MCF 10A (cell line): ENCODE results near the gene F13A1. TPM values are rescaled to one million over a fixed set of nuclear protein-coding genes. Genes with fewer than 3 reads are reported as not detected.

Source experiments
- BruUV-seq: library from RNA; stranded (reverse); fragments of 400-500 nt; replicated peaks from 2 replicates; lab custom pipeline; 2021; lab: Mats Ljungman, UMichigan
- CTCF ChIA-PET: fragments of 300-600 bp; sonication (Branson Sonifier 250); formaldehyde crosslinking; extraction: SDS; loops from one replicate; lab custom pipeline; 2021; ENCODE audit warnings: antibody characterized with exemption, inconsistent platforms; lab: Yijun Ruan, JAX
- POLR2A ChIA-PET: fragments of 300-600, 350-650 bp; sonication (Branson Sonifier 250); formaldehyde crosslinking; extraction: SDS; loops from one replicate; lab custom pipeline; 2020; ENCODE audit warnings: antibody characterized with exemption, inconsistent platforms; lab: Yijun Ruan, JAX
- DNase-seq: peaks from one replicate; pipeline ENCODE4 v3.0.0-alpha.2; 2018; ENCODE audit not compliant: unreplicated experiment
- H3K27ac Mint-ChIP-seq: one replicate; pipeline ENCODE4 v1.8.0; 2022; ENCODE audit warnings: mild to moderate bottlenecking, low read depth, mixed read lengths; ENCODE audit not compliant: unreplicated experiment
- H3K27me3 Mint-ChIP-seq: one replicate; pipeline ENCODE4 v1.8.0; 2022; ENCODE audit warnings: mixed read lengths; ENCODE audit not compliant: insufficient read depth, unreplicated experiment
- H3K36me3 Mint-ChIP-seq: one replicate; pipeline ENCODE4 v1.8.0; 2022; ENCODE audit warnings: mild to moderate bottlenecking, moderate library complexity, mixed read lengths; ENCODE audit not compliant: insufficient read depth, unreplicated experiment
- H3K4me1 Mint-ChIP-seq: one replicate; pipeline ENCODE4 v1.8.0; 2022; ENCODE audit warnings: mixed read lengths; ENCODE audit not compliant: insufficient read depth, unreplicated experiment
- H3K4me3 Mint-ChIP-seq: one replicate; pipeline ENCODE4 v1.8.0; 2022; ENCODE audit warnings: mild to moderate bottlenecking, moderate library complexity, mixed read lengths; ENCODE audit not compliant: unreplicated experiment
- H3K9me3 Mint-ChIP-seq: one replicate; pipeline ENCODE4 v1.8.0; 2022; ENCODE audit warnings: mixed read lengths; ENCODE audit not compliant: unreplicated experiment
- CTCF ChIP-seq: fragments of 200-600 bp; IDR thresholded peaks from one replicate; pipeline ENCODE4 v1.8.0; 2022; ENCODE audit warnings: antibody characterized with exemption, mild to moderate bottlenecking; ENCODE audit not compliant: unreplicated experiment
- intact Hi-C: fragments of 100-400 bp; cut with micrococcal nuclease; formaldehyde crosslinking; loops from 2 replicates; pipeline ENCODE4 v1.14.1; 2022
- total RNA-seq: library from RNA; stranded (reverse); gene quantifications from 2 replicates; pipeline ENCODE4 v1.2.3, GENCODE V29; 2022

The F13A1 gene
- total RNA-seq, 1 experiment from 2014 or later: 0.65 TPM

- ChIA-PET POLR2A (no interaction called here), CTCF (interaction anchor here (0.7 to 0.8 kb wide), 2 partner anchors 57 to 190 kb away, joined by 3 to 5 read pairs; no protein-coding TSS in a partner anchor)
- Mint-ChIP-seq H3K4me3 (no peak overlapping the region), H3K27me3 (peaks cover 54% of the 10 kb centered on the region), H3K4me1 (no peaks in the 10 kb centered on the region), H3K9me3 (no peaks in the 10 kb centered on the region), H3K36me3 (no peaks in the 10 kb centered on the region), H3K27ac (no peak overlapping the region)
- no peak for DNase-seq
- no TSS peak for BruUV-seq
- no peak for TF ChIP-seq CTCF
- intact Hi-C loops: no loop called here
Measured at GRCh38 chr6:6283746-6284145, 36.7 kb downstream of the F13A1 start.

GRCh38 chr6:6282716-6283115 is 37.7 kb downstream of the F13A1 start:
- POLR2A ChIA-PET: interaction anchor here (0.7 kb wide), 1 partner anchor 91 kb away, joined by 3 read pairs; no protein-coding TSS in a partner anchor
- no peak for TF ChIP-seq CTCF
- Mint-ChIP-seq H3K27me3 (peaks cover 54% of the 10 kb centered on the region), H3K4me1 (no peaks in the 10 kb centered on the region), H3K4me3 (no peak overlapping the region), H3K9me3 (no peaks in the 10 kb centered on the region), H3K36me3 (no peaks in the 10 kb centered on the region), H3K27ac (no peak overlapping the region)
- no peak for DNase-seq
- CTCF ChIA-PET: no interaction called here
- no TSS peak for BruUV-seq
- intact Hi-C loops: no loop called here

GRCh38 chr6:6277413-6277812 is 43.0 kb downstream of the F13A1 start:
- Mint-ChIP-seq H3K9me3 (no peaks in the 10 kb centered on the region), H3K4me3 (no peak overlapping the region), H3K27me3 (peaks cover 47% of the 10 kb centered on the region), H3K27ac (no peak overlapping the region), H3K4me1 (no peaks in the 10 kb centered on the region), H3K36me3 (no peaks in the 10 kb centered on the region)
- peak; percentile 69 for DNase-seq
- no peak for TF ChIP-seq CTCF
- intact Hi-C loops: no loop called here
- ChIA-PET POLR2A (interaction anchor here (1.0 to 1.4 kb wide), 2 partner anchors 34 to 1062 kb away, joined by 3 read pairs; no protein-coding TSS in a partner anchor), CTCF (no interaction called here)
- no TSS peak for BruUV-seq

GRCh38 chr6:6270948-6271535 is 49.4 kb downstream of the F13A1 start:
- no peak overlapping the region for H3K4me3 Mint-ChIP-seq
- intact Hi-C loops: no loop called here
- POLR2A ChIA-PET: no interaction called here
- H3K27me3 Mint-ChIP-seq: peaks cover 66% of the 10 kb centered on the region
- TF ChIP-seq CTCF: no peak
- no TSS peak for BruUV-seq
- no peaks in the 10 kb centered on the region for H3K9me3 Mint-ChIP-seq
- no peak overlapping the region for H3K27ac Mint-ChIP-seq
- no peaks in the 10 kb centered on the region for H3K4me1 Mint-ChIP-seq
- CTCF ChIA-PET: no interaction called here
- DNase-seq: no peak
- H3K36me3 Mint-ChIP-seq: no peaks in the 10 kb centered on the region
